ENCODE results near the gene BMS1. TPM values are rescaled to one million over a fixed set of nuclear protein-coding genes. Genes with fewer than 3 reads are reported as not detected.

Gene BMS1, protein sequence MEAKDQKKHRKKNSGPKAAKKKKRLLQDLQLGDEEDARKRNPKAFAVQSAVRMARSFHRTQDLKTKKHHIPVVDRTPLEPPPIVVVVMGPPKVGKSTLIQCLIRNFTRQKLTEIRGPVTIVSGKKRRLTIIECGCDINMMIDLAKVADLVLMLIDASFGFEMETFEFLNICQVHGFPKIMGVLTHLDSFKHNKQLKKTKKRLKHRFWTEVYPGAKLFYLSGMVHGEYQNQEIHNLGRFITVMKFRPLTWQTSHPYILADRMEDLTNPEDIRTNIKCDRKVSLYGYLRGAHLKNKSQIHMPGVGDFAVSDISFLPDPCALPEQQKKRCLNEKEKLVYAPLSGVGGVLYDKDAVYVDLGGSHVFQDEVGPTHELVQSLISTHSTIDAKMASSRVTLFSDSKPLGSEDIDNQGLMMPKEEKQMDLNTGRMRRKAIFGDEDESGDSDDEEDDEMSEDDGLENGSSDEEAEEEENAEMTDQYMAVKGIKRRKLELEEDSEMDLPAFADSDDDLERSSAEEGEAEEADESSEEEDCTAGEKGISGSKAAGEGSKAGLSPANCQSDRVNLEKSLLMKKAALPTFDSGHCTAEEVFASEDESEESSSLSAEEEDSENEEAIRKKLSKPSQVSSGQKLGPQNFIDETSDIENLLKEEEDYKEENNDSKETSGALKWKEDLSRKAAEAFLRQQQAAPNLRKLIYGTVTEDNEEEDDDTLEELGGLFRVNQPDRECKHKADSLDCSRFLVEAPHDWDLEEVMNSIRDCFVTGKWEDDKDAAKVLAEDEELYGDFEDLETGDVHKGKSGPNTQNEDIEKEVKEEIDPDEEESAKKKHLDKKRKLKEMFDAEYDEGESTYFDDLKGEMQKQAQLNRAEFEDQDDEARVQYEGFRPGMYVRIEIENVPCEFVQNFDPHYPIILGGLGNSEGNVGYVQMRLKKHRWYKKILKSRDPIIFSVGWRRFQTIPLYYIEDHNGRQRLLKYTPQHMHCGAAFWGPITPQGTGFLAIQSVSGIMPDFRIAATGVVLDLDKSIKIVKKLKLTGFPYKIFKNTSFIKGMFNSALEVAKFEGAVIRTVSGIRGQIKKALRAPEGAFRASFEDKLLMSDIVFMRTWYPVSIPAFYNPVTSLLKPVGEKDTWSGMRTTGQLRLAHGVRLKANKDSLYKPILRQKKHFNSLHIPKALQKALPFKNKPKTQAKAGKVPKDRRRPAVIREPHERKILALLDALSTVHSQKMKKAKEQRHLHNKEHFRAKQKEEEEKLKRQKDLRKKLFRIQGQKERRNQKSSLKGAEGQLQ
- 13.0 and 31.6 TPM in 2 replicates for total RNA-seq

DNA sequence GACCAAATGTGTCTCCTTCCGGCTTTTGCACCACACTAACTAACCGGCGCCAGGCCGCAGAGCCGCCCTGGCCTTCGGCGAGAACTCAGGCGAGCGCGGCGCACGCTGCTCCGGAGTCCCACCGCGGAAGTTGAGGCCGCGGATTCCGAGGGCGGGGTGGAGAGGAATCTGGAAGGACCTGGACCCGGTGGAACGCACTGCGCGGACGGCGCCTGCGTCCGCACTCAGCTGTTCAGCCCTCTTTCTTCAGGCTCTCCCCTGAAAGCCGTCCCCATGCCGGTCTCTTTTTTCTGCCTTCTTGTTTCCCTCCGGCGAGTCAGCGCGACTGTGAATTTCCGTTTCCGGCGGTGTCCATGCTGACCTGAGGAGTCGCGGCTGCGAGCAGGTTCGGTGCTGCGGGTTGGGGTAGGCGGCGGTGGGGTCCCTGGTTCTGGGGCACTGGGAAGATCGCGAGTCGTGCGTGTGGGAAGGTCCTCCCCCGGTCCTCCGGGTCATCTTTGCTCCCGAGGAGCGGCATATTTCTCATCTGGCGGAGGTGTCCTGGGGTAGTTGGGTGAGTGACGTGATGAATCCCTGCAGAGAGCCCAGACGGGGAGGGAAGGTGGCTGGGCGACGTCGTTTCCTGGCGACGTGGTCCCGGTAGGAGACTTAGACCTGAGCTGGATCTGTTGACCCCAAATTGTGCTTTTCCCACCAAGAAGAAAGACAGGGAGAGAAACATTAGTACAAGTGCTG lies at the start of gene BMS1:
TSS of gene BMS1 (plus strand) at position 350 of the 735 bp plus-strand sequence. CDS start 1,600 bp downstream, outside the sequence.

Other genes with a start within 250 kb of the BMS1 start
- 14.7 and 24.7 TPM in 2 replicates for gene ZNF33B, start 144.2 kb upstream of the BMS1 start, total RNA-seq

Data from bladder microvascular endothelial cell (primary cell).